GM18505 (cell line): ENCODE measurements around the gene PYHIN1.
A peak's percentile ranks its signal among the peaks of the same experiment; 100 is the strongest.

Experiments used
- ATAC-seq: cut with Tn5 transposase; IDR thresholded peaks from one replicate; pipeline ENCODE4 v1.9.1; 2021; ENCODE audit not compliant: unreplicated experiment
- POLR2A ChIP-seq: IDR thresholded peaks from 4 replicates; pipeline ENCODE4 v1.6.1; 2011; ENCODE audit warnings: borderline replicate concordance; ENCODE audit not compliant: insufficient read depth, insufficient read length; ENCODE audit errors: extremely low read depth

Gene PYHIN1

DNA sequence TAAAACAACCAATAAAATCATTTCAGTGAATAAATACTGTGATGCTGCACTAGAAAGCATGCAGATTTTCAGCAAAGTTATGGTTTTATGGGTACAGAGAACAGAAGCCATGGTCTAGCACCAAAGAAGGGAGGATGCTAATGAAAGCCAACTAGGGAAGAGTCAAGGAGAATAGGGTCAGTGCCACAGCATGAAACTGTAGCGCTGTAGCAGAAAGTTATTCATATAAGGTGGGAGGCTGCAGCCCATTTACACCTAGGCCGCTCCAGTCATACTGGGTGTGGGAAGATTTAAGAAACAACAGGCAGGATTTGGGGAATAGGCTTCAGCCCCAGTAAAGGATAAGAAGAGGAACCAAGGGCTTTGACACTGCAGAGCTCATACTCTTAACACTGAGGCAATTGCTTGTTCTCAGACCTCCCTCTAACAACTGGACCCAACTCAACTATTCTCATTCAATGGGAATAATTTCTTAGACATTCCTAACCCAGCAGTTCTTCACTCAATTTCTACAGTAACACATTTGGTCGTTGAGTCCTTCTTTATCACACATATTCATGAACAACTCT is 82.7 kb downstream of the PYHIN1 start:
- no peak for TF ChIP-seq POLR2A
- ATAC-seq: no peak

DNA sequence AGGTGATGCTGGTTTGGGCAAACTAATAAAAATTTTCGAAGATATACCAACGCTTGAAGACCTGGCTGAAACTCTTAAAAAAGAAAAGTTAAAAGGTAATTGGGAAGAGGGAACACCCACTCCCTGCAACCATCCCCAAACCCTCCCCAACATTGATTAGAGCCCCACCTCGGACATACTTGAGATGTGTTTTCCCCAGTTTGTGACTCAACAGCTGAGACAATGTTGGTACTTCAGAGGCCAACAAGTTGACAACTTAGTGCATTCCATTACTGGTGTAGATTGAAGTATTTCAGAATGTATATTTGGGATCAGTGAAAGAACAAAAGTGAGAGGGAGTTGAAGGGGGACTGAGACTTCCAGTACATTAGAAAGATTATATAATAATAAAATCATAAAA is 83.5 kb downstream of the PYHIN1 start:
- no peak for ATAC-seq
- no peak for TF ChIP-seq POLR2A

DNA sequence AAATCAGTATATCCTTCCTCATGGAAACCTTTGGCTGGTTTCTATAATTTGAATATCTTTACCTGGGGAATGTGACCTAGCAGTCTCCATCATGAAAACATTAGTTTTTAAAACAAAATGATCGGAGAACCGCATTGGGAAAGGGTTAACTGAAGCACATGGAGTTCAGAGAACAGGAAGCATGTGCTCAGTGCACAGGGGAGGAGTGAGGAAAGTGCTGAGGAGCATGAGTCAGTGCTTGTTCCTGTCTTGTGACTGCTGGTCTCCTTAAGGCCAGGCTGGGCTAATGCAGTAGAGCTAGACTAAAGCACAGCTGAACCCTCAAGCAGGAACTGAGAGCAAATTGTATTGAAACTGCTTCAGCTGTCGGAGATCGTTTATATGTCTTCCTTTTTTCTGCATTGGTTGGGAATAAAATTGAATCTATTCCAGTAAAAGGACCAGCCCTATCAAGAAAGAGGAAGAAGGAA is 84.1 kb downstream of the PYHIN1 start:
- TF ChIP-seq POLR2A: peak; percentile 78
- ATAC-seq: peak; percentile 94

DNA sequence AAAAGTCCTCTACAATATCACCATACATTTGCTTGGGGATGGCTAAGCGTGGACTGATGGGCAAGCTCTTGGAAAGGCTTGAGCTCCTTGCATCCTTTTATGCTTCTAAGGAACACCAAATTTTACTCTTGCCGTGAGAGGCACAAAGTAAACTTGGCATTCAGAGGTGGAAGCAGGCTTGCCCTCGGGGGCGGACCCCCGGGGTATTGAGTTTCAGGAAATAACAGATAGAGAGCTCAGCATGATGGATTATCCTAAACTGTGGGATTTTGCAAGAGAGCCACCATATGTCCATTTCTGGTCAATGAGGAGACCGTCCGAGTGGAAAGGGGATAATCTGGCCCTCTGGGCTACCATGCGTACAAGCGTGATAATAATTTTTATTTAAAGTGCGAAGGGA is 92.4 kb downstream of the PYHIN1 start:
- TF ChIP-seq POLR2A: no peak
- no peak for ATAC-seq

DNA sequence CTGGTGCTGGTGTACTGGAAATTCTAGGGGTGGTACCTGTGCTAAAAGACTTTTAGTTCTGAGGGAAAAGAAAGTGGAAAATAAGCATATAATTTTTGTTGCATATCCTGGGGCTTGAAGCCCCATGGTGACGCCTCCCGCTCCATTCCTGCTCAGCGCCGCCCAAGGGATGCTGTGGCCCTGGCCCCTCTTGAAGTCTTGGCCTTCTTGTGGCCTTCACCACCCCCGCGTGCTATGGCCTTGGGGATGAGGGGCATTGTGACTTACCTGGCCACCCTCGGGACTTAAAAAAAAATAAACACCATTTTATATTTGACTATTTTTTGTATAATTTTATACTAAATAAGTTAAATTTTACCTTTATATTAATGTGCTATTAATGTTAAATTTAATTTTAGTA is 93.7 kb downstream of the PYHIN1 start:
- no peak for ATAC-seq
- TF ChIP-seq POLR2A: no peak
